SW 1271 (cell line): ENCODE data around the gene NFKBIZ.
"Not testable (repeated sequence)": the region's sequence is repeated elsewhere in the genome, so short reads cannot be mapped to it uniquely, and the experiment has no call there.

Source experiments
- DNase-seq, 2 experiments: peaks; one replicate each; lab custom pipeline; 2025; lab: John Stamatoyannopoulos, UW

NFKBIZ gene

DNA sequence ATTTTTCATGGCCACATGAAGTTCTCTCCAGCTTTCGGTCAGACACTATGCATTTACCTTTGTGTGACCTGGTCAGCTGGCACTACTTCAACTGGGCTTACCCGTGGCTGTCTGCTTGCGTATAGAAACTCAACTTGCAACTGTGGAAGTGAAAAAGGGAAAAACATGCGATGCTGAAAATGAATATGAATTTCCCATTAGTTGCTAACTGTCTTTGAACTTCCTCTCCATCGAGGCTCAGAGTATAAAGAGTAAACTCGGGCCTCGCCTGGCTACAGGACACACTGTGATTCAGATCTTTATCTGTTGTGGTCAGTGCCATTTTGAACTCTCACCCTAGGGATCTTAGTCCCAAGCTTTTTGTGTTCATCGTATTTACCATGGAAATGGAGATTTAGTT, 26.8 kb downstream of the NFKBIZ start:
- DNase-seq = no peak

GRCh38 chr3:101878589-101878988, 29.3 kb downstream of the NFKBIZ start:
- no peak for DNase-seq

DNA sequence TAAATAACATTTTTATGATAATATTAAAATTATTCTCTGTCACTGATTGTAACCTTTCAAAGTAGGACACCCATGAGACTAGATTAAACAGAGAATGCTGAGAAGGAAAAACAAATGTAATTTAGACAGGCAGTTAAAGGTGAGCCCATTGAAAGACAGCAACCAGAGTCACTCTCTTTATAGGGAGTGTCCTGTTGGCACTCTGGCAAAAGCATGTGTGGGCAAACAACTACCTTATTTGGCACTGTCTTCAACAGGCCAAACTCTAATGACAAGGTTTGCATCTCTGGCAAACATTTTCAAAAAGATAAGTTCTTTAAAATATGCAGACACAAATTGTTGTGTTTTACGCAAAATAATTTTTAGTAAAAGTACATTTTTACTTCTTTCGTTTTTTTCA, 29.8 kb downstream of the NFKBIZ start:
- DNase-seq = no peak

DNA sequence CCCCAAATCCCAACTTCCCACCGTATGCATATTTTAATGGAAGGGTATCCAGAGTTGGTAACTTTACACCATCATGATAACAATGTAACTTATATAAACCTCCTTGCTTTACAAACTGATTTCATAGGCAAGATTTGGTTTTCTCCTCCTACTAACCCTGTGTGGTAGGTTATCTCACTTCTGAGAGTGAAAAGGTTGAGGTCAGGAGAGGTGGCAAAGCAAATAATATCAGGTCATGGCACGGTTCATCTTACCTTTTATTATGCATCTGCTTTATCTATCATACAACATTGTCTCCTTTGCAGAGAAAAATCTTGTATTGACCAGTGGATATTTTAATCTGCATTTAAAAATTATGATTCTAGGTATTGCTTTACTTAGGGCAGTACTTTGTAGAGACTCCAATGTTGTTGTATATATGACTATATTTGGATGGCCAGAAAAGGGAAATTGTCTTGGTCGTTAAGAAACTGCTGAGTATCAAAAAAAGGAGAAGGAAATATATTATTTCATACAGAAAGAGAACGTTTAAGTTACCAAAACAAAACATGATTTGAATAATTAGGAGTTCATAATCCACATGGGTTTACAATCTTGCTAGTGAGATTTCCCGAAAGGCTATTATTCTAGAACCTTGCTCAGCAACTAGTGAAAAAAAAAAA, 30.4 kb downstream of the NFKBIZ start:
- DNase-seq = no peak

GRCh38 chr3:101884776-101885175, 35.5 kb downstream of the NFKBIZ start:
- DNase-seq = no peak

DNA sequence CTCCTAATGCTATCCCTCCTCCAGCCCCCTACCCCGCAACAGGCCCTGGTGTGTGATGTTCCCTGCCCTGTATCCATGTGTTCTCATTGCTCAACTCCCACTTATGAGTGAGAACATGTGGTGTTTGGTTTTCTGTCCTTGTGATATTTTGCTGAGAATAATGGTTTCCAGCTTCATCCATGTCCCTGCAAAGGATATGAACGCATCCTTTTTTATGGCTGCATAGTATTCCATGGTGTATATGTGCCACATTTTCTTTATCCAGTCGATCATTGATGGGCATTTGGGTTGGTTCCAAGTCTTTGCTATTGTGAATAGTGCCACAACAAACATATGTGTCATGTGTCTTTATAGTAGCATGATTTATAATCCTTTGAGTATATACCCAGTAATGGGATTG, 36.3 kb downstream of the NFKBIZ start:
- DNase-seq = not testable (repeated sequence)

DNA sequence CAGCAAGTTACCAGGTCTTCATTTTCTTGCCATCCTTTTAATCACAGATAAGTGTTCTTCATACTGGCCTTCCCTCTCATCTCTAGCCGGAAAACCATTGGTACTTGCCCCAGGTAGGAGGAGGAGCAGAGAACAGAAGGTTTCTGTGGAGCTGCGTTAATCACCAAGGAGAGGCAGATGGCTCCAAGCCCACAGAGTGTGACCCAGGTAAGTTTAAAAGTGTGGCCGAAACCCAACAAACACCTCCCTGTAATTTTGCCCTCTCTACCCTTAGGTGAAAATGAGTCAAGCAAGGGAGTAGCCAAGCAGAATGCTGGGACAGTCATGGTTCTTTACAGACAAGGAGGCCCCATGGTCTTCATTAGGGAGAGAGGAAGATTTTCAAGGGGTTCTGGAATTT, 37.3 kb downstream of the NFKBIZ start:
- no peak for DNase-seq

- DNase-seq = no peak
Observed at GRCh38 chr3:101888653-101889052, 39.3 kb downstream of the NFKBIZ start.

- DNase-seq = no peak
Observed at GRCh38 chr3:101890716-101891115, 41.4 kb downstream of the NFKBIZ start.

DNA sequence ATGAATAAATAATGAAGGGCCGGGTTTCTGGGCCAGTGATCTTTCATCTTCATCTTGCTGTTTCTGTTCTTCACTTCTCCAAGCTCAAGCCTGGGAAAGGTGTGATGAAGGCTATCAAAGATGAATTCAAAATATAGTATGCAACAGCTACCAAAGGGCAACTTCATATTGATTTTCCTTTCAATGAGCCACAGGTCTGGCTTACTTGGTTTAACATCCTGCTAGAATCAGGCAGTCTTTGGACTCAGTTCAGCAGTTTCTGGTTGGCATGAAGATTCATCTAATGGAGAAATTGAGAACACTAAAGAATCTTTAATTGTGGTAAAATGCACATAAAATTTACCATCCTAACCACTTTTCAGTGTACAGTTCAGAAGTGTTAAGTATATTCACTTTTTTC, 43.3 kb downstream of the NFKBIZ start:
- no peak for DNase-seq

- no peak for DNase-seq
Observed at GRCh38 chr3:101896083-101896757, 46.9 kb downstream of the NFKBIZ start.

- no peak for DNase-seq
Observed at GRCh38 chr3:101897013-101897412, 47.7 kb downstream of the NFKBIZ start.

- DNase-seq = no peak
Observed at GRCh38 chr3:101898039-101898438, 48.7 kb downstream of the NFKBIZ start.

DNA sequence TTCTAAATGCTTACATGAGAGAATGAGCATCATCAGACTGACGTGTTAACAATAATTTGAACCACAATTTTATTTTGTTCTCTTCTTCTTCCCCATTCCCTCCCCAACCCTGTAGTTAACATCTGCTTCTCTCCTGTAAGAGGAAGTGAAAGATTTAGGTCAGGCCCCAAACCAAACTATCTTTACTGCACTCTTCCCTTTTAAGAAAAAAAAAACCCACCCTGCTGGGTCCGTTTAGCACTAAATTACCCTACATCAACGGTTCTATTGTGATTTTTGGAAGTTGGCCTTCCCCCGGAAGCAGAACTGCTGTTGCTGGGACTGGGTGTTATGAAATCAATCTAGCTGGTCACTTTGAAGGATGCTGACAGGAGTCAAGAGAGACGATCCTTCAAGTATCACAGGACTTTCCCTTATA, 49.4 kb downstream of the NFKBIZ start:
- no peak for DNase-seq

DNA sequence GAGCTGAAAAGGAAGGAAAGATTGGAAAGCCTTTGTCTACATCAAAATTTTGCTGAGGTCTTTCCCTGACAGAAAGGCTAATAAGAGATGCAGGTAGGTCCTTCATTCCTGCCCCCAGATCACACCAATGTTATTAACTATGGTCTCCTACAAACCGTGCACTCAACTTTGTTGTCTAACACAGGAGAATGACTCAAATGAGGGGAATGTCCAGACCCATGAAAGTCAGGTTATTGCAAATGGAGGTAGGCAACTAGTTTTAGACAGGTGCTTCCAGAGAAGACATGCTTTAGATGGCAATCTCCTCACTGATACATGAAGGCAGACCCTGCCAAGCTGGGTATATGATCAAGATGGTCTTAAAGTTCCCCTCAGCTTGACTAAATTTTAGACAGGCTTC, 51.0 kb downstream of the NFKBIZ start:
- DNase-seq = no peak

- no peak for DNase-seq
Observed at GRCh38 chr3:101900736-101901135, 51.4 kb downstream of the NFKBIZ start.

DNA sequence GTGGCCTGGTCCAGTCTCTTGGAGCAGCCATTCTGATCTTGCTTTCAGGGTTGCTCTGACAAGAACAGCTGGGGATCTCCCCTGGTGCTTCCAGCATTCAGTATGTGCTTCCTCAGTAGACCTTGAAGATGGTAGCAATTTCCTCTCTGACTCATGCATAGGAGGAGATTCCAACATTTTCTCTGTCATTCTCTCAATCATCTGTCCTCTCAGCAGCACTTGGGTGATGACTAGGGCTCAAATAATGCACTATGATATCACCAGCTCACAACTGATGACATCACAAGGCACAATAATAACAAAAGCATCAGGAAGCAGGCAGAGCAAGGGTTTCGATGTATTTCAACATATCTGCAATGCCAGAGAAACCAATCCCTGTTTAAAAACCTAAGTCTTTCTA, 52.7 kb downstream of the NFKBIZ start:
- peak; percentile 86 to 89 for DNase-seq

GRCh38 chr3:101903451-101903871, 54.1 kb downstream of the NFKBIZ start:
- peak in 1 of 2 experiments; percentile 73 for DNase-seq

- DNase-seq = not testable (repeated sequence)
Observed at GRCh38 chr3:101905573-101905972, 56.3 kb downstream of the NFKBIZ start.
